Neural progenitor cell (in vitro differentiated cells): ENCODE results near the gene LOXHD1.

Source experiments
- EZH2 ChIP-seq: fragments of 200-600 bp; sonication (generic); IDR thresholded peaks from 2 replicates; pipeline ENCODE4 v1.6.1; 2017; ENCODE audit warnings: antibody characterized with exemption, mild to moderate bottlenecking, moderate library complexity
- EZH2phosphoT487 ChIP-seq: fragments of 200-600 bp; sonication (generic); IDR thresholded peaks from 2 replicates; pipeline ENCODE4 v1.6.1; 2017; ENCODE audit warnings: antibody characterized with exemption
- TF ChIP-seq, protein P1 (sequence below): fragments of 200-600 bp; sonication (generic); IDR thresholded peaks from 2 replicates; pipeline ENCODE4 v1.5.1; 2017; ENCODE audit warnings: antibody characterized with exemption, mild to moderate bottlenecking

DNA sequence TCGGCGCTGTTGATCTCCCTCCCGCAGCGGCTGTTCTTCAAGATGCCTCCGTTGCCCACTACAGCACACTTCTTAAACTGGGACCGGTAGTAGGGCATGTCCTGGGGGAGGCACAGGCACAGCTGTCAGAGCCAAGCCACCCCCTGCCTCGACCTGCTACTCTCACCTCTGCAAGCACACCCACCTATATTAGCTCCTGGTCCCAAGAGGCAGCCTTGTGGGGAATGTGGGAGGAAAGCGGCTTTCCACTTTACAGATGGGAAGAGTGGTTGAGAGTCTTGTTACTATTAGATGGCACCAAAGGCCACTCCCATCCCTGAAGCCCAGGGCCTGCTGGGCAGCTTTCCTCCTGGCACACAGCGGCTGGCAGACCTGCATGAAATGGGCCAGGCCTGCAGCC lies 29.2 kb upstream of the LOXHD1 start:
- TF ChIP-seq, protein P1, sequence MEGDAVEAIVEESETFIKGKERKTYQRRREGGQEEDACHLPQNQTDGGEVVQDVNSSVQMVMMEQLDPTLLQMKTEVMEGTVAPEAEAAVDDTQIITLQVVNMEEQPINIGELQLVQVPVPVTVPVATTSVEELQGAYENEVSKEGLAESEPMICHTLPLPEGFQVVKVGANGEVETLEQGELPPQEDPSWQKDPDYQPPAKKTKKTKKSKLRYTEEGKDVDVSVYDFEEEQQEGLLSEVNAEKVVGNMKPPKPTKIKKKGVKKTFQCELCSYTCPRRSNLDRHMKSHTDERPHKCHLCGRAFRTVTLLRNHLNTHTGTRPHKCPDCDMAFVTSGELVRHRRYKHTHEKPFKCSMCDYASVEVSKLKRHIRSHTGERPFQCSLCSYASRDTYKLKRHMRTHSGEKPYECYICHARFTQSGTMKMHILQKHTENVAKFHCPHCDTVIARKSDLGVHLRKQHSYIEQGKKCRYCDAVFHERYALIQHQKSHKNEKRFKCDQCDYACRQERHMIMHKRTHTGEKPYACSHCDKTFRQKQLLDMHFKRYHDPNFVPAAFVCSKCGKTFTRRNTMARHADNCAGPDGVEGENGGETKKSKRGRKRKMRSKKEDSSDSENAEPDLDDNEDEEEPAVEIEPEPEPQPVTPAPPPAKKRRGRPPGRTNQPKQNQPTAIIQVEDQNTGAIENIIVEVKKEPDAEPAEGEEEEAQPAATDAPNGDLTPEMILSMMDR, result no peak
- TF ChIP-seq EZH2 (no peak), EZH2phosphoT487 (no peak)
